Stimulated activated CD4-positive, alpha-beta T cell treated with anti-CD3 and anti-CD28 coated beads, Interleukin-15, amount 100 ng/mL, for 1 hour (primary cell): ENCODE data around the gene HIC2.
A peak's percentile ranks its signal among the peaks of the same experiment; 100 is the strongest.
"Not testable (repeated sequence)": the region's sequence is repeated elsewhere in the genome, so short reads cannot be mapped to it uniquely, and the experiment has no call there.

ENCODE experiments used
- DNase-seq, 2 donors: peaks; one replicate each; pipeline ENCODE4 v3.0.0-alpha.2; 2020; ENCODE audit warnings: low read depth in 1 of 2, low spot score in 1 of 2

HIC2 gene

GRCh38 chr22:21449531-21450319 lies 32.6 kb downstream of the HIC2 start:
- no peak for DNase-seq

- DNase-seq: no peak
Observed at GRCh38 chr22:21450320-21450831, 33.2 kb downstream of the HIC2 start.

GRCh38 chr22:21450858-21451353 lies 33.7 kb downstream of the HIC2 start:
- DNase-seq: no peak

- DNase-seq: no peak
Observed at GRCh38 chr22:21451545-21452520, 34.7 kb downstream of the HIC2 start.

GRCh38 chr22:21452666-21453065 lies 35.5 kb downstream of the HIC2 start:
- DNase-seq: not testable (repeated sequence)

- DNase-seq: not testable (repeated sequence)
Observed at GRCh38 chr22:21454998-21455333, 37.8 kb downstream of the HIC2 start.

GRCh38 chr22:21455334-21456089 lies 38.3 kb downstream of the HIC2 start:
- DNase-seq: no peak

GRCh38 chr22:21457023-21457787 lies 40.0 kb downstream of the HIC2 start:
- DNase-seq: no peak

GRCh38 chr22:21462672-21463071 lies 45.5 kb downstream of the HIC2 start:
- DNase-seq: not testable (repeated sequence)

- not testable (repeated sequence) for DNase-seq
Observed at GRCh38 chr22:21467337-21468193, 50.4 kb downstream of the HIC2 start, which contains the start of gene TMEM191C. TMEM191C (plus strand) TSS chr22:21467387; CDS start chr22:21467460, 73 bp downstream.

- peak; percentile 82 to 85 for DNase-seq
Observed at GRCh38 chr22:21468194-21469096, 51.3 kb downstream of the HIC2 start.

GRCh38 chr22:21469097-21469994 lies 52.2 kb downstream of the HIC2 start:
- DNase-seq: not testable (repeated sequence)

GRCh38 chr22:21472984-21473383 lies 55.8 kb downstream of the HIC2 start:
- not testable (repeated sequence) for DNase-seq

- not testable (repeated sequence) for DNase-seq
Observed at GRCh38 chr22:21473664-21474063, 56.5 kb downstream of the HIC2 start.

- DNase-seq: not testable (repeated sequence)
Observed at GRCh38 chr22:21484039-21484438, 66.9 kb downstream of the HIC2 start.

- DNase-seq: not testable (repeated sequence)
Observed at GRCh38 chr22:21487723-21488122, 70.6 kb downstream of the HIC2 start.

- DNase-seq: not testable (repeated sequence)
Observed at GRCh38 chr22:21489149-21489680, 72.0 kb downstream of the HIC2 start.
